Activated B cell treated with CpG ODN at 0.5 μM for 24 hours (primary cell): ENCODE data around the gene AKAP1. TPM values are rescaled to one million over a fixed set of nuclear protein-coding genes. Genes with fewer than 3 reads are reported as not detected.

Experiments used
- ATAC-seq: fragments of 200-7000 bp; cut with Tn5 transposase; one replicate; pipeline ENCODE4 v1.10.0; 2021; ENCODE audit warnings: low read depth, mild to moderate bottlenecking, moderate library complexity
- CTCF ChIA-PET: fragments of 350-600 bp; sonication (Branson Sonifier 250); formaldehyde crosslinking; loops from one replicate; lab custom pipeline; 2021; ENCODE audit warnings: antibody characterized with exemption; lab: Charles Lee
- POLR2A ChIA-PET: fragments of 350-600 bp; sonication (Branson Sonifier 250); formaldehyde crosslinking; loops from one replicate; lab custom pipeline; 2021; ENCODE audit warnings: antibody characterized with exemption; lab: Charles Lee
- DNase-seq: peaks from one replicate; pipeline ENCODE4 v3.0.0; 2022
- H3K27ac Mint-ChIP-seq: one replicate; pipeline ENCODE4 v1.8.0; 2020; ENCODE audit warnings: mixed read lengths
- H3K27me3 Mint-ChIP-seq: one replicate; pipeline ENCODE4 v1.8.0; 2021; ENCODE audit warnings: mixed read lengths
- H3K36me3 Mint-ChIP-seq: one replicate; pipeline ENCODE4 v1.8.0; 2021; ENCODE audit warnings: low read depth, mixed read lengths
- H3K4me1 Mint-ChIP-seq: one replicate; pipeline ENCODE4 v1.8.0; 2021; ENCODE audit warnings: mixed read lengths
- H3K4me3 Mint-ChIP-seq: one replicate; pipeline ENCODE4 v1.8.0; 2020; ENCODE audit warnings: mild to moderate bottlenecking, mixed read lengths
- H3K9me3 Mint-ChIP-seq: one replicate; pipeline ENCODE4 v1.8.0; 2020; ENCODE audit warnings: mixed read lengths
- intact Hi-C: fragments of 100-400 bp; cut with micrococcal nuclease; formaldehyde crosslinking; loops from one replicate; pipeline ENCODE4 v1.15.1; 2024
- total RNA-seq: library from RNA; stranded (reverse); gene quantifications from 2 replicates; pipeline ENCODE4 v1.2.3, GENCODE V29; 2022
- TF ChIP-seq, protein P1 (sequence below): fragments of 200-600 bp; IDR thresholded peaks from one replicate; pipeline ENCODE4 v1.8.0; 2022; ENCODE audit warnings: antibody characterized with exemption, mild to moderate bottlenecking

Gene AKAP1
- total RNA-seq, 1 donor from 2014 or later = 22.5 TPM

DNA sequence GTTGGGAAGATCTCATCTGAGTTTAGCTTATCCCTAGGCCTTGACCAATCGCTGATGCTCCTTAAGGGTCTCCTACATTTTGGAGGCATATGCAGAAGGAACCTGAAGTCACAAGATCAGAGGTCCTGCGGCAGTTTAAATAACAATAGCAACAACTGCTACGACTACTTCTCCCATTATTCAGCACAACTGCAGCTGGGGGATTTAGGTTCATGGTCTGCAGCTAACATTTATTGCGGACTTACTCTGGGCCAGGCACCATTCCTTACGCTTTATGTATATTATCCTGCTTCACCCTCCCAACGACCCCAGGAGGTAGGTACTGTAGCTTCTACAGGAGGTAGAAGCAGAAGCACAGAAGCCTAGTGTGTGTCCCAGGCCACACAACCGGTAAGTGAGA is 59.5 kb downstream of the AKAP1 start:
- DNase-seq (no peak), ATAC-seq (no peak)
- intact Hi-C loops = no loop called here
- H3K4me1 Mint-ChIP-seq = no peaks in the 10 kb centered on the region
- H3K27ac Mint-ChIP-seq = no peak overlapping the region
- peaks cover 10% of the 10 kb centered on the region for H3K27me3 Mint-ChIP-seq
- ChIA-PET POLR2A (no interaction called here), CTCF (no interaction called here)
- TF ChIP-seq, protein P1, sequence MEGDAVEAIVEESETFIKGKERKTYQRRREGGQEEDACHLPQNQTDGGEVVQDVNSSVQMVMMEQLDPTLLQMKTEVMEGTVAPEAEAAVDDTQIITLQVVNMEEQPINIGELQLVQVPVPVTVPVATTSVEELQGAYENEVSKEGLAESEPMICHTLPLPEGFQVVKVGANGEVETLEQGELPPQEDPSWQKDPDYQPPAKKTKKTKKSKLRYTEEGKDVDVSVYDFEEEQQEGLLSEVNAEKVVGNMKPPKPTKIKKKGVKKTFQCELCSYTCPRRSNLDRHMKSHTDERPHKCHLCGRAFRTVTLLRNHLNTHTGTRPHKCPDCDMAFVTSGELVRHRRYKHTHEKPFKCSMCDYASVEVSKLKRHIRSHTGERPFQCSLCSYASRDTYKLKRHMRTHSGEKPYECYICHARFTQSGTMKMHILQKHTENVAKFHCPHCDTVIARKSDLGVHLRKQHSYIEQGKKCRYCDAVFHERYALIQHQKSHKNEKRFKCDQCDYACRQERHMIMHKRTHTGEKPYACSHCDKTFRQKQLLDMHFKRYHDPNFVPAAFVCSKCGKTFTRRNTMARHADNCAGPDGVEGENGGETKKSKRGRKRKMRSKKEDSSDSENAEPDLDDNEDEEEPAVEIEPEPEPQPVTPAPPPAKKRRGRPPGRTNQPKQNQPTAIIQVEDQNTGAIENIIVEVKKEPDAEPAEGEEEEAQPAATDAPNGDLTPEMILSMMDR = no peak
- peaks cover 6% of the 10 kb centered on the region for H3K9me3 Mint-ChIP-seq
- H3K4me3 Mint-ChIP-seq = no peak overlapping the region
- H3K36me3 Mint-ChIP-seq = no peaks in the 10 kb centered on the region

DNA sequence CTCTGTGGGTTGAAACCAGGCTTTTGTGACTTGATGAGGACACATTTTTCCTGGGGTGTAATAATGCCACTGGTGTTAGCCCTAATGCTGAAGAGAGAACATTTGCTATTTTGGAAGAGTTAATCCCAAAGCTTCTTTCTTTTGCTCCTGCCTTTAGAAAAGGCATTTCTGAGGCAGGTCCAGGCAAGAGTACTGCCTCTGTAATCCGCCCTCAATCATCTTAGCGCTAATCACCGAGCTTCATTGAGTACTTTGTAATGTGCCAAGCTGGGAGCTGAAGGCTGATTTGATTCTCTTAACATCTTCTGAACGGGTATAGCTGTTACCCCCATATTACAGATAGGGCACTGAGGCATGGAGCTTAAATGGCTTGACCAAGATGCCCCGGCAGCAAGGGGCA is 60.3 kb downstream of the AKAP1 start:
- peaks cover 6% of the 10 kb centered on the region for H3K9me3 Mint-ChIP-seq
- H3K36me3 Mint-ChIP-seq = no peaks in the 10 kb centered on the region
- no peak for DNase-seq
- ChIA-PET CTCF (interaction anchor here (0.6 kb wide), 1 partner anchor 64 kb away, joined by 3 read pairs; no protein-coding TSS in a partner anchor), POLR2A (no interaction called here)
- peaks cover 11% of the 10 kb centered on the region for H3K27me3 Mint-ChIP-seq
- TF ChIP-seq, protein P1 = no peak
- intact Hi-C loops = no loop called here
- no peak overlapping the region for H3K4me3 Mint-ChIP-seq
- no peak overlapping the region for H3K27ac Mint-ChIP-seq
- no peaks in the 10 kb centered on the region for H3K4me1 Mint-ChIP-seq
- ATAC-seq = no peak

DNA sequence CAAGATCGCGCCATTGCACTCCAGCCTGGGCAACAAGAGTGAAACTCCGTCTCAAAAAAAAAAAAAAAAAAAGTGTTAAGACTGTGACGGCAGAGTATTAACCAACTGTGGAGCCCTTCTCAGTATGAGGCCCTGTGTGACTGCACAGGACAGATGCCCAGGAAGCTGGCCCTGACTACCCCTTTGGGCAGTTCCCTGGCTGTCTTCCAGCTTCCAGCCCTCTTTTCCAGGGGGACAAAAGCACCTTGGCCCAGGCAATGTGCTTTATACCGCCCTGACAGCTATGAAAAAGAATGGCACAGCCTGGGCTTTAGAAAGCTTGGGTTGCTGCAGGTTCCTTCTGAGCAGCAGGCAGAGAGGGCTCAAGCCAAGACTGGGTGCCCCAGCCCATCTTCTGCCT is 61.2 kb downstream of the AKAP1 start:
- Mint-ChIP-seq H3K4me1 (no peaks in the 10 kb centered on the region), H3K27me3 (peaks cover 11% of the 10 kb centered on the region), H3K36me3 (no peaks in the 10 kb centered on the region), H3K9me3 (peaks cover 6% of the 10 kb centered on the region), H3K27ac (no peak overlapping the region), H3K4me3 (no peak overlapping the region)
- ChIA-PET CTCF (no interaction called here), POLR2A (no interaction called here)
- no peak for DNase-seq
- intact Hi-C loops = no loop called here
- TF ChIP-seq, protein P1 = no peak
- ATAC-seq = no peak

DNA sequence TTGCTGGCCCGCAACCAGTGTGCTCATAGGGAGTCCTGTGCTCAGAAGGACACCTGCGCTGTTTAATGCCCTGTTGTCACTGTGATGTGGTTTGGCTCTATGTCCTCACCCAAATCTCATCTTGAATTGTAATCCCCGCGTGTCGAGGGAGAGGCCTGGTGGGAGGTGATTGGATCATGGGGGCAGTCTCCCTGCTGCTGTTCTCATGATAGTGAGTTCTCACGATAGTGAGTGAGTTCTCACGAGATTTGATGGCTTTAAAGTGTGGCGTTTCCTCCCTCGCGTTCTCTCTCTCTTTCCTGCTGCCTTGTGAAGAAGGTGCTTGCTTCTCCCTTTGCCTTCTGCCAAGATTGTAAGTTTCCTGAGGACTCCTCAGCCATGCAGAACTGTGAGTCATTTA is 66.8 kb downstream of the AKAP1 start:
- ChIA-PET POLR2A (no interaction called here), CTCF (no interaction called here)
- no peaks in the 10 kb centered on the region for H3K4me1 Mint-ChIP-seq
- DNase-seq = no peak
- no peak overlapping the region for H3K4me3 Mint-ChIP-seq
- peaks cover 11% of the 10 kb centered on the region for H3K27me3 Mint-ChIP-seq
- TF ChIP-seq, protein P1 = no peak
- no peak overlapping the region for H3K27ac Mint-ChIP-seq
- peaks cover 6% of the 10 kb centered on the region for H3K9me3 Mint-ChIP-seq
- H3K36me3 Mint-ChIP-seq = no peaks in the 10 kb centered on the region
- intact Hi-C loops = no loop called here
- no peak for ATAC-seq

DNA sequence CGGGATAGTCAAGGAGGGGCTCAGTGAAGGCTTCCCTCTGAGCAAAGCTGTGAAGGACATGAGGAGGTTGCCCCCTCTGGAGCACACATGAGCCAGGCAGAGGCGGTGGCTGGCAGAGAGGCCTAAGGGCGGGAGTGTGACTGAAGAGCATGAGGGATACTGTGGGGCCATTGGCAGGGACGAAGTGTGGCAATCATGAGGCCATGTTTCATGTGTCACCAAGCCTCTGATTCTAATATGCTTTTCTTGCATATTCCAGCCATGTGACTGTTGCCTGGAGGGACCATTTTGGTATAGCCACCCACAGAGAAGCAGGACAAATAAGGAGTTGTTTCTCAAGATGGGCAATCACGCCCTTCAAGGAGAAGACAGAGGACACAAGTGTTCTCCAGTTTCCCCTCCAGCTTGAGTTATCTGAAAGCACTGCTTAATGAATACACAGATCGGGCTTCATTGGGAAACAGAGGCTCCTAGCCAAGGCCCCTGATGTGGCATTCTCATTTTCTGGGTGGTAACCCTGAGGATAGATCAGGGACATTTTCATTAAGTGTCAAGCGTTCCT is 68.0 kb downstream of the AKAP1 start:
- Mint-ChIP-seq H3K36me3 (no peaks in the 10 kb centered on the region), H3K9me3 (peaks cover 6% of the 10 kb centered on the region), H3K4me1 (no peaks in the 10 kb centered on the region), H3K4me3 (no peak overlapping the region), H3K27me3 (peaks cover 10% of the 10 kb centered on the region), H3K27ac (no peak overlapping the region)
- ATAC-seq = no peak
- ChIA-PET CTCF (no interaction called here), POLR2A (no interaction called here)
- intact Hi-C loops = no loop called here
- no peak for DNase-seq
- TF ChIP-seq, protein P1 = no peak
